HepG2 (cell line): Measurements from ENCODE around the gene IWS1. TPM values are rescaled to one million over a fixed set of nuclear protein-coding genes. Genes with fewer than 3 reads are reported as not detected.

Experiments used
- AKAP8 ChIP-seq: sonication (generic); formaldehyde crosslinking; IDR thresholded peaks from 2 replicates; pipeline ENCODE4 v1.5.1; 2020; ENCODE audit warnings: mild to moderate bottlenecking, missing genetic modification reagents
- DNMT3B ChIP-seq: conservative IDR thresholded peaks from 2 replicates; pipeline ENCODE4 v1.6.1; 2016; ENCODE audit warnings: missing biosample characterization, control low read depth
- DR1 ChIP-seq: sonication (generic); formaldehyde crosslinking; IDR thresholded peaks from 2 replicates; pipeline ENCODE4 v1.8.0; 2021; ENCODE audit warnings: mild to moderate bottlenecking, missing genetic modification reagents, inconsistent platforms
- GPN1 ChIP-seq: sonication (generic); formaldehyde crosslinking; IDR thresholded peaks from 2 replicates; pipeline ENCODE4 v1.5.1; 2020; ENCODE audit warnings: missing genetic modification reagents, borderline replicate concordance
- KAT8 ChIP-seq: IDR thresholded peaks from 2 replicates; pipeline ENCODE4 v1.6.1; 2016; ENCODE audit warnings: missing genetic modification reagents, missing compliant biosample characterization
- MEF2D ChIP-seq: sonication (generic); formaldehyde crosslinking; IDR thresholded peaks from 2 replicates; pipeline ENCODE4 v1.5.1; 2020; ENCODE audit warnings: mild to moderate bottlenecking, missing genetic modification reagents
- NFKBIZ ChIP-seq: IDR thresholded peaks from 2 replicates; pipeline ENCODE4 v1.6.1; 2018; ENCODE audit warnings: missing genetic modification reagents, missing compliant biosample characterization
- PHF5A ChIP-seq: IDR thresholded peaks from one replicate; pipeline ENCODE4 v1.6.1; 2018; ENCODE audit warnings: low read depth, missing genetic modification reagents; ENCODE audit not compliant: unreplicated experiment
- PHF8 ChIP-seq: sonication (generic); formaldehyde crosslinking; IDR thresholded peaks from 2 replicates; pipeline ENCODE4 v1.5.0; 2020; ENCODE audit warnings: missing genetic modification reagents
- POLR2A ChIP-seq, 2 experiments: IDR thresholded peaks; 2 replicates each; pipeline ENCODE4 v1.6.1; 2011; ENCODE audit warnings: low read depth in 2 of 2, low read length in 2 of 2, mild to moderate bottlenecking in 1 of 2, moderate library complexity in 1 of 2; ENCODE audit not compliant: insufficient read depth in 1 of 2
- ZMAT3 ChIP-seq: sonication (generic); formaldehyde crosslinking; conservative IDR thresholded peaks from 2 replicates; pipeline ENCODE4 v1.7.0; 2021; ENCODE audit warnings: missing genetic modification reagents
- ZNF180 ChIP-seq: sonication (generic); formaldehyde crosslinking; IDR thresholded peaks from 2 replicates; pipeline ENCODE4 v1.4.0; 2020; ENCODE audit warnings: low read depth, missing genetic modification reagents, borderline replicate concordance
- ZNF510 ChIP-seq: sonication (generic); formaldehyde crosslinking; IDR thresholded peaks from 2 replicates; pipeline ENCODE4 v1.4.0; 2020; ENCODE audit warnings: low read depth, mild to moderate bottlenecking, missing genetic modification reagents
- ZNF543 ChIP-seq: sonication (generic); formaldehyde crosslinking; IDR thresholded peaks from 2 replicates; pipeline ENCODE4 v1.4.0; 2020; ENCODE audit warnings: mild to moderate bottlenecking, missing genetic modification reagents
- ZNF563 ChIP-seq: sonication (generic); formaldehyde crosslinking; IDR thresholded peaks from 2 replicates; pipeline ENCODE4 v1.8.0; 2022; ENCODE audit warnings: mild to moderate bottlenecking, moderate library complexity, missing genetic modification reagents
- ZNF569 ChIP-seq: sonication (generic); formaldehyde crosslinking; IDR thresholded peaks from 2 replicates; pipeline ENCODE4 v1.5.0; 2020; ENCODE audit warnings: mild to moderate bottlenecking, missing genetic modification reagents, moderate library complexity, borderline replicate concordance
- ZNF616 ChIP-seq: sonication (generic); formaldehyde crosslinking; IDR thresholded peaks from 2 replicates; pipeline ENCODE4 v1.5.0; 2020; ENCODE audit warnings: low read depth, mild to moderate bottlenecking, missing genetic modification reagents
- ZNF746 ChIP-seq: sonication (generic); formaldehyde crosslinking; IDR thresholded peaks from 2 replicates; pipeline ENCODE4 v1.8.0; 2022; ENCODE audit warnings: mild to moderate bottlenecking, missing genetic modification reagents
- polyA plus RNA-seq, 8 experiments: library from polyadenylated mRNA; depleted of rRNA in 3 of 8; stranded (reverse) in 7 of 8; unstranded in 1 of 8; fragments of >200 nt; fragmentation: Illumina TruSeq in 4 of 8; extraction: Trizol in 4 of 8; gene quantifications; 2 replicates each; pipeline versions ENCODE4 v1.2.1 to v1.2.3, GENCODE V29; 2011 to 2016; ENCODE audit warnings: low read depth in 4 of 8, missing spikeins in 1 of 8, mixed read lengths in 1 of 8; ENCODE audit not compliant: insufficient read depth in 1 of 8
- total RNA-seq, 5 experiments: library from RNA; depleted of rRNA; stranded (reverse); fragments of >200 nt; fragmentation: Illumina TruSeq; extraction: Trizol; gene quantifications; 2 replicates each; pipeline ENCODE4 v1.2.3, GENCODE V29; 2016; ENCODE audit warnings: low read depth in 1 of 5
- TF ChIP-seq, protein P1 (sequence below): fragments of 450-650 bp; IDR thresholded peaks from 2 replicates; pipeline ENCODE4 v1.6.1; 2017
- TF ChIP-seq, protein P2 (sequence below): sonication (generic); formaldehyde crosslinking; IDR thresholded peaks from 2 replicates; pipeline ENCODE4 v1.4.0; 2020; ENCODE audit warnings: low read depth, mild to moderate bottlenecking, missing genetic modification reagents
- TF ChIP-seq, protein P3 (sequence below): sonication (generic); formaldehyde crosslinking; conservative IDR thresholded peaks from 2 replicates; pipeline ENCODE4 v1.8.0; 2022; ENCODE audit warnings: mild to moderate bottlenecking, moderate library complexity, missing genetic modification reagents
- TF ChIP-seq, protein P4 (sequence below): sonication (generic); formaldehyde crosslinking; IDR thresholded peaks from 2 replicates; pipeline ENCODE4 v1.4.0; 2020; ENCODE audit warnings: missing genetic modification reagents, borderline replicate concordance

Gene IWS1
- total and polyA plus RNA-seq, 2 of the 13 experiments (the other 11 are each of a cell fraction or from before 2014, with no cell fraction given) = 28.9 to 62.3 TPM

DNA sequence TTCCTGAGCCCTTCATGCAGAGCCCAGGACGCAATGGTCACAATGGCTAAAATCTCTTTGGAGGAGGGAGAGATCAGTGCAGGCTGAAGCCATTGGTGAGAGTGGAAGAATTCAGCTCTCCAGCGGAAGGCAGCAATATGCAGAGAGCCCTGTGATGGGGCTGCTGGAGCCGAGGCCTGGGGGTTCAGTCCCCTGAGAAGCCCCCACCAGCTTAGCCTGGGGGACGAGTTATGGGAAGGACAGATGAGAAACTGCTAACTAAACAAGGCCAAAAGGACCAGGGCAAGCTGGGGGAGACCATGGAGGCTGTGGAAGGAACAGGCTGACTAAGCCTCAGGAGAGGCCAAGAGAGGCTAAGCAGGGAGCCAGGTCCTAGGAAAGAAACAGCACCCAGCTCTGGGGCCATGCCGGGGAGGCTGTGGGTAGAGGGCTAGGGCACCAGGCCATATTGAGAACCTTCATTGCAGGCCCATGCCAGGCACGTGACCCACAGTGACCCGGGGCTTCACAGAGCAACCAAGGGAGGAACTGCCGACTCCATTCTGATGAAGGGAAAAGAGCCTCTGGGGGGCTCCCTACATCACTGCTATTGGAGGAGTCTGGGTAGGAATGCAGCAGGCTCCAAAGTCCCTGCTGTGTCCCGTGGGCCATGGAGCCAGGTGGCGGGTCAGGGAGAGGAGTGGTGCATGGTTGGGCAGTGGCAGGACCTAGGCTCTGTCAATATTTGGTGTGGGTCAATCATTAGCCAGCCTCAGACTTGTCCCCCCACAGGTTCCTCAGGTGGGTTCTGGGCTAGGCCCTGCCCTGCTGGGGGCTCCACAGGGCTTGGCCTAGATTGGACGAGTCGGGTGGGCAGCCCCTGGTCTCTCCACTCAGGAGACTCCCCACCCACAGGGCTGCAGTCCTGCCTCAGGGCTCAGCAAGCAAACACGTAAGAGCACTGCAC, 88.2 kb downstream of the IWS1 start (continued):
- TF ChIP-seq, protein P1, sequence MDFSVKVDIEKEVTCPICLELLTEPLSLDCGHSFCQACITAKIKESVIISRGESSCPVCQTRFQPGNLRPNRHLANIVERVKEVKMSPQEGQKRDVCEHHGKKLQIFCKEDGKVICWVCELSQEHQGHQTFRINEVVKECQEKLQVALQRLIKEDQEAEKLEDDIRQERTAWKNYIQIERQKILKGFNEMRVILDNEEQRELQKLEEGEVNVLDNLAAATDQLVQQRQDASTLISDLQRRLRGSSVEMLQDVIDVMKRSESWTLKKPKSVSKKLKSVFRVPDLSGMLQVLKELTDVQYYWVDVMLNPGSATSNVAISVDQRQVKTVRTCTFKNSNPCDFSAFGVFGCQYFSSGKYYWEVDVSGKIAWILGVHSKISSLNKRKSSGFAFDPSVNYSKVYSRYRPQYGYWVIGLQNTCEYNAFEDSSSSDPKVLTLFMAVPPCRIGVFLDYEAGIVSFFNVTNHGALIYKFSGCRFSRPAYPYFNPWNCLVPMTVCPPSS = no peak
- TF ChIP-seq ZNF569 (CRISPR knock-in tag) (0 out of 2 replicates have a peak, but pooled peaks have one; percentile 22), ZNF563 (CRISPR knock-in tag) (peak; percentile 57; the same call in 1 of the 2 replicates), PHF5A (CRISPR knock-in tag) (peak; percentile 90), MEF2D (0 out of 2 replicates have a peak, but pooled peaks have one; percentile 78), DR1 (CRISPR knock-in tag) (peak; percentile 56; the same call in 1 of the 2 replicates), KAT8 (CRISPR knock-in tag) (peak; percentile 88), AKAP8 (0 out of 2 replicates have a peak, but pooled peaks have one; percentile 10), POLR2A (IDR thresholded peaks at IDR 0.05; ENCODE audit: insufficient read depth in 1 of 2, low read depth in 2 of 2, low read length in 2 of 2) (peak; percentile 81 to 84), PHF8 (CRISPR knock-in tag) (peak; percentile 28; the same call in 1 of the 2 replicates), DNMT3B (no peak; the same call in 1 of the 2 replicates), ZNF510 (no peak; the same call in 1 of the 2 replicates), ZNF543 (CRISPR knock-in tag) (peak; percentile 94), GPN1 (CRISPR knock-in tag) (no peak), ZMAT3 (CRISPR knock-in tag) (peak; percentile 97), ZNF746 (peak; percentile 98), ZNF180 (CRISPR knock-in tag) (no peak), ZNF616 (CRISPR knock-in tag) (peak; percentile 89; the same call in 1 of the 2 replicates), NFKBIZ (CRISPR knock-in tag) (no peak)
- TF ChIP-seq, protein P2, sequence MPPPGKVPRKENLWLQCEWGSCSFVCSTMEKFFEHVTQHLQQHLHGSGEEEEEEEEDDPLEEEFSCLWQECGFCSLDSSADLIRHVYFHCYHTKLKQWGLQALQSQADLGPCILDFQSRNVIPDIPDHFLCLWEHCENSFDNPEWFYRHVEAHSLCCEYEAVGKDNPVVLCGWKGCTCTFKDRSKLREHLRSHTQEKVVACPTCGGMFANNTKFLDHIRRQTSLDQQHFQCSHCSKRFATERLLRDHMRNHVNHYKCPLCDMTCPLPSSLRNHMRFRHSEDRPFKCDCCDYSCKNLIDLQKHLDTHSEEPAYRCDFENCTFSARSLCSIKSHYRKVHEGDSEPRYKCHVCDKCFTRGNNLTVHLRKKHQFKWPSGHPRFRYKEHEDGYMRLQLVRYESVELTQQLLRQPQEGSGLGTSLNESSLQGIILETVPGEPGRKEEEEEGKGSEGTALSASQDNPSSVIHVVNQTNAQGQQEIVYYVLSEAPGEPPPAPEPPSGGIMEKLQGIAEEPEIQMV (CRISPR knock-in tag) = 0 out of 2 replicates have a peak, but pooled peaks have one; percentile 51
- TF ChIP-seq, protein P3, sequence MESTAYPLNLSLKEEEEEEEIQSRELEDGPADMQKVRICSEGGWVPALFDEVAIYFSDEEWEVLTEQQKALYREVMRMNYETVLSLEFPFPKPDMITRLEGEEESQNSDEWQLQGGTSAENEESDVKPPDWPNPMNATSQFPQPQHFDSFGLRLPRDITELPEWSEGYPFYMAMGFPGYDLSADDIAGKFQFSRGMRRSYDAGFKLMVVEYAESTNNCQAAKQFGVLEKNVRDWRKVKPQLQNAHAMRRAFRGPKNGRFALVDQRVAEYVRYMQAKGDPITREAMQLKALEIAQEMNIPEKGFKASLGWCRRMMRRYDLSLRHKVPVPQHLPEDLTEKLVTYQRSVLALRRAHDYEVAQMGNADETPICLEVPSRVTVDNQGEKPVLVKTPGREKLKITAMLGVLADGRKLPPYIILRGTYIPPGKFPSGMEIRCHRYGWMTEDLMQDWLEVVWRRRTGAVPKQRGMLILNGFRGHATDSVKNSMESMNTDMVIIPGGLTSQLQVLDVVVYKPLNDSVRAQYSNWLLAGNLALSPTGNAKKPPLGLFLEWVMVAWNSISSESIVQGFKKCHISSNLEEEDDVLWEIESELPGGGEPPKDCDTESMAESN = peak; percentile 79
- TF ChIP-seq, protein P4, sequence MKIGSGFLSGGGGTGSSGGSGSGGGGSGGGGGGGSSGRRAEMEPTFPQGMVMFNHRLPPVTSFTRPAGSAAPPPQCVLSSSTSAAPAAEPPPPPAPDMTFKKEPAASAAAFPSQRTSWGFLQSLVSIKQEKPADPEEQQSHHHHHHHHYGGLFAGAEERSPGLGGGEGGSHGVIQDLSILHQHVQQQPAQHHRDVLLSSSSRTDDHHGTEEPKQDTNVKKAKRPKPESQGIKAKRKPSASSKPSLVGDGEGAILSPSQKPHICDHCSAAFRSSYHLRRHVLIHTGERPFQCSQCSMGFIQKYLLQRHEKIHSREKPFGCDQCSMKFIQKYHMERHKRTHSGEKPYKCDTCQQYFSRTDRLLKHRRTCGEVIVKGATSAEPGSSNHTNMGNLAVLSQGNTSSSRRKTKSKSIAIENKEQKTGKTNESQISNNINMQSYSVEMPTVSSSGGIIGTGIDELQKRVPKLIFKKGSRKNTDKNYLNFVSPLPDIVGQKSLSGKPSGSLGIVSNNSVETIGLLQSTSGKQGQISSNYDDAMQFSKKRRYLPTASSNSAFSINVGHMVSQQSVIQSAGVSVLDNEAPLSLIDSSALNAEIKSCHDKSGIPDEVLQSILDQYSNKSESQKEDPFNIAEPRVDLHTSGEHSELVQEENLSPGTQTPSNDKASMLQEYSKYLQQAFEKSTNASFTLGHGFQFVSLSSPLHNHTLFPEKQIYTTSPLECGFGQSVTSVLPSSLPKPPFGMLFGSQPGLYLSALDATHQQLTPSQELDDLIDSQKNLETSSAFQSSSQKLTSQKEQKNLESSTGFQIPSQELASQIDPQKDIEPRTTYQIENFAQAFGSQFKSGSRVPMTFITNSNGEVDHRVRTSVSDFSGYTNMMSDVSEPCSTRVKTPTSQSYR (CRISPR knock-in tag) = peak; percentile 73
